ENCODE measurements around the gene CUX1.
"Not testable (repeated sequence)": the region's sequence is repeated elsewhere in the genome, so short reads cannot be mapped to it uniquely, and the experiment has no call there.

The CUX1 gene

GRCh38 chr7:102215711-102216110 lies 398.3 kb downstream of the CUX1 start:
- Histone ChIP-seq H3K27ac (ENCODE audit: low read length) (no peak overlapping the region), H3K4me3 (ENCODE audit: low read depth in 1 of 2, low read length in 2 of 2) (no peak overlapping the region), H3K4me1 (ENCODE audit: control insufficient read depth in 1 of 2, insufficient read depth in 2 of 2, low read length in 2 of 2) (no peaks in the 10 kb centered on the region), H3K36me3 (ENCODE audit: control insufficient read depth in 1 of 2, insufficient read depth in 2 of 2, low read length in 2 of 2) (peaks cover 2 to 21% of the 10 kb centered on the region in 2 donors), H3K9me3 (ENCODE audit: control insufficient read depth in 1 of 2, low read length in 2 of 2) (no peaks in the 10 kb centered on the region), H3K27me3 (ENCODE audit: low read depth, low read length) (no peaks in the 10 kb centered on the region)

GRCh38 chr7:102216573-102217314 lies 399.3 kb downstream of the CUX1 start:
- H3K4me3 ChIP-seq (ENCODE audit: low read depth in 1 of 2, low read length in 2 of 2) = no peak overlapping the region
- no peaks in the 10 kb centered on the region for H3K9me3 ChIP-seq (ENCODE audit: control insufficient read depth in 1 of 2, low read length in 2 of 2)
- H3K27ac ChIP-seq (ENCODE audit: low read length) = no peak overlapping the region
- no peaks in the 10 kb centered on the region for H3K27me3 ChIP-seq (ENCODE audit: low read depth, low read length)
- no peaks in the 10 kb centered on the region for H3K4me1 ChIP-seq (ENCODE audit: control insufficient read depth in 1 of 2, insufficient read depth in 2 of 2, low read length in 2 of 2)
- H3K36me3 ChIP-seq (ENCODE audit: control insufficient read depth in 1 of 2, insufficient read depth in 2 of 2, low read length in 2 of 2) = peaks cover 0 to 13% of the 10 kb centered on the region in 2 donors

GRCh38 chr7:102220229-102220850 lies 402.9 kb downstream of the CUX1 start:
- Histone ChIP-seq H3K36me3 (ENCODE audit: control insufficient read depth in 1 of 2, insufficient read depth in 2 of 2, low read length in 2 of 2) (peaks cover 0 to 6% of the 10 kb centered on the region in 2 donors), H3K27ac (ENCODE audit: low read length) (no peak overlapping the region), H3K4me3 (ENCODE audit: low read depth in 1 of 2, low read length in 2 of 2) (no peak overlapping the region), H3K9me3 (ENCODE audit: control insufficient read depth in 1 of 2, low read length in 2 of 2) (no peaks in the 10 kb centered on the region), H3K27me3 (ENCODE audit: low read depth, low read length) (no peaks in the 10 kb centered on the region), H3K4me1 (ENCODE audit: control insufficient read depth in 1 of 2, insufficient read depth in 2 of 2, low read length in 2 of 2) (no peaks in the 10 kb centered on the region)

- Histone ChIP-seq H3K9me3 (ENCODE audit: control insufficient read depth in 1 of 2, low read length in 2 of 2) (no peaks in the 10 kb centered on the region), H3K27ac (ENCODE audit: low read length) (no peak overlapping the region), H3K4me3 (ENCODE audit: low read depth in 1 of 2, low read length in 2 of 2) (no peak overlapping the region), H3K36me3 (ENCODE audit: control insufficient read depth in 1 of 2, insufficient read depth in 2 of 2, low read length in 2 of 2) (no peaks in the 10 kb centered on the region), H3K4me1 (ENCODE audit: control insufficient read depth in 1 of 2, insufficient read depth in 2 of 2, low read length in 2 of 2) (no peaks in the 10 kb centered on the region), H3K27me3 (ENCODE audit: low read depth, low read length) (no peaks in the 10 kb centered on the region)
Observed at GRCh38 chr7:102220960-102221800, 403.8 kb downstream of the CUX1 start.

GRCh38 chr7:102221961-102222360 lies 404.5 kb downstream of the CUX1 start:
- Histone ChIP-seq H3K36me3 (ENCODE audit: control insufficient read depth in 1 of 2, insufficient read depth in 2 of 2, low read length in 2 of 2) (no peaks in the 10 kb centered on the region), H3K9me3 (ENCODE audit: control insufficient read depth in 1 of 2, low read length in 2 of 2) (no peaks in the 10 kb centered on the region), H3K4me1 (ENCODE audit: control insufficient read depth in 1 of 2, insufficient read depth in 2 of 2, low read length in 2 of 2) (no peaks in the 10 kb centered on the region), H3K27me3 (ENCODE audit: low read depth, low read length) (no peaks in the 10 kb centered on the region), H3K4me3 (ENCODE audit: low read depth in 1 of 2, low read length in 2 of 2) (no peak overlapping the region), H3K27ac (ENCODE audit: low read length) (no peak overlapping the region)

- no peak overlapping the region for H3K27ac ChIP-seq (ENCODE audit: low read length)
- H3K4me3 ChIP-seq (ENCODE audit: low read depth in 1 of 2, low read length in 2 of 2) = no peak overlapping the region
- no peaks in the 10 kb centered on the region for H3K27me3 ChIP-seq (ENCODE audit: low read depth, low read length)
- no peaks in the 10 kb centered on the region for H3K9me3 ChIP-seq (ENCODE audit: control insufficient read depth in 1 of 2, low read length in 2 of 2)
- no peaks in the 10 kb centered on the region for H3K4me1 ChIP-seq (ENCODE audit: control insufficient read depth in 1 of 2, insufficient read depth in 2 of 2, low read length in 2 of 2)
- H3K36me3 ChIP-seq (ENCODE audit: control insufficient read depth in 1 of 2, insufficient read depth in 2 of 2, low read length in 2 of 2) = peaks cover 0 to 4% of the 10 kb centered on the region in 2 donors
Observed at GRCh38 chr7:102222445-102222844, 405.0 kb downstream of the CUX1 start.

GRCh38 chr7:102223184-102223583 lies 405.8 kb downstream of the CUX1 start:
- H3K27me3 ChIP-seq (ENCODE audit: low read depth, low read length) = no peaks in the 10 kb centered on the region
- no peaks in the 10 kb centered on the region for H3K9me3 ChIP-seq (ENCODE audit: control insufficient read depth in 1 of 2, low read length in 2 of 2)
- H3K4me3 ChIP-seq (ENCODE audit: low read depth in 1 of 2, low read length in 2 of 2) = no peak overlapping the region
- H3K4me1 ChIP-seq (ENCODE audit: control insufficient read depth in 1 of 2, insufficient read depth in 2 of 2, low read length in 2 of 2) = no peaks in the 10 kb centered on the region
- H3K36me3 ChIP-seq (ENCODE audit: control insufficient read depth in 1 of 2, insufficient read depth in 2 of 2, low read length in 2 of 2) = peaks cover 0 to 11% of the 10 kb centered on the region in 2 donors
- no peak overlapping the region for H3K27ac ChIP-seq (ENCODE audit: low read length)

- Histone ChIP-seq H3K27me3 (ENCODE audit: low read depth, low read length) (no peaks in the 10 kb centered on the region), H3K4me1 (ENCODE audit: control insufficient read depth in 1 of 2, insufficient read depth in 2 of 2, low read length in 2 of 2) (no peaks in the 10 kb centered on the region), H3K4me3 (ENCODE audit: low read depth in 1 of 2, low read length in 2 of 2) (no peak overlapping the region), H3K36me3 (ENCODE audit: control insufficient read depth in 1 of 2, insufficient read depth in 2 of 2, low read length in 2 of 2) (peaks cover 6 to 26% of the 10 kb centered on the region in 2 donors), H3K27ac (ENCODE audit: low read length) (no peak overlapping the region), H3K9me3 (ENCODE audit: control insufficient read depth in 1 of 2, low read length in 2 of 2) (no peaks in the 10 kb centered on the region)
Observed at GRCh38 chr7:102225025-102225424, 407.6 kb downstream of the CUX1 start.

GRCh38 chr7:102227371-102227770 lies 409.9 kb downstream of the CUX1 start:
- Histone ChIP-seq H3K27ac (ENCODE audit: low read length) (no peak overlapping the region), H3K36me3 (ENCODE audit: control insufficient read depth in 1 of 2, insufficient read depth in 2 of 2, low read length in 2 of 2) (peaks cover 6 to 27% of the 10 kb centered on the region in 2 donors), H3K27me3 (ENCODE audit: low read depth, low read length) (no peaks in the 10 kb centered on the region), H3K4me1 (ENCODE audit: control insufficient read depth in 1 of 2, insufficient read depth in 2 of 2, low read length in 2 of 2) (no peaks in the 10 kb centered on the region), H3K9me3 (ENCODE audit: control insufficient read depth in 1 of 2, low read length in 2 of 2) (no peaks in the 10 kb centered on the region), H3K4me3 (ENCODE audit: low read depth in 1 of 2, low read length in 2 of 2) (no peak overlapping the region)

GRCh38 chr7:102228935-102229334 lies 411.5 kb downstream of the CUX1 start:
- H3K4me1 ChIP-seq (ENCODE audit: control insufficient read depth in 1 of 2, insufficient read depth in 2 of 2, low read length in 2 of 2) = no peaks in the 10 kb centered on the region
- H3K27me3 ChIP-seq (ENCODE audit: low read depth, low read length) = no peaks in the 10 kb centered on the region
- no peak overlapping the region for H3K27ac ChIP-seq (ENCODE audit: low read length)
- H3K9me3 ChIP-seq (ENCODE audit: control insufficient read depth in 1 of 2, low read length in 2 of 2) = no peaks in the 10 kb centered on the region
- H3K4me3 ChIP-seq (ENCODE audit: low read depth in 1 of 2, low read length in 2 of 2) = no peak overlapping the region
- H3K36me3 ChIP-seq (ENCODE audit: control insufficient read depth in 1 of 2, insufficient read depth in 2 of 2, low read length in 2 of 2) = peaks cover 8 to 34% of the 10 kb centered on the region in 2 donors

- H3K27ac ChIP-seq (ENCODE audit: low read length); H3K4me3 ChIP-seq (ENCODE audit: low read depth in 1 of 2, low read length in 2 of 2); H3K4me1 ChIP-seq (ENCODE audit: control insufficient read depth in 1 of 2, insufficient read depth in 2 of 2, low read length in 2 of 2); H3K9me3 ChIP-seq (ENCODE audit: control insufficient read depth in 1 of 2, low read length in 2 of 2); H3K27me3 ChIP-seq (ENCODE audit: low read depth, low read length): not testable (repeated sequence)
- H3K36me3 ChIP-seq (ENCODE audit: control insufficient read depth in 1 of 2, insufficient read depth in 2 of 2, low read length in 2 of 2) = peaks cover 15 to 44% of the 10 kb centered on the region in 2 donors
Observed at GRCh38 chr7:102230162-102230561, 412.7 kb downstream of the CUX1 start.

Measured in muscle layer of duodenum (tissue), 2 donors.